Endodermal cell (in vitro differentiated cells): ENCODE measurements around the gene ADGRF4. TPM values are rescaled to one million over a fixed set of nuclear protein-coding genes. Genes with fewer than 3 reads are reported as not detected.

Experiments
- DNase-seq: peaks from one replicate; pipeline ENCODE4 v3.0.0-alpha.2; 2017
- H3K27ac ChIP-seq: 2 replicates; pipeline ENCODE4 v1.5.1; 2013; ENCODE audit warnings: mild to moderate bottlenecking, low read depth, low read length, moderate library complexity
- H3K27me3 ChIP-seq: 2 replicates; pipeline ENCODE4 v1.6.1; 2013; ENCODE audit warnings: mild to moderate bottlenecking, low read length, moderate library complexity; ENCODE audit not compliant: insufficient read depth, control insufficient read depth, poor library complexity, severe bottlenecking
- H3K36me3 ChIP-seq: 2 replicates; pipeline ENCODE4 v1.7.0; 2013; ENCODE audit warnings: mild to moderate bottlenecking, low read length, moderate library complexity; ENCODE audit not compliant: control insufficient read depth, insufficient read depth
- H3K4me1 ChIP-seq: one replicate; pipeline ENCODE4 v1.7.0; 2013; ENCODE audit warnings: low read length; ENCODE audit not compliant: control insufficient read depth, insufficient read depth
- H3K4me3 ChIP-seq: 2 replicates; pipeline ENCODE4 v1.5.1; 2013; ENCODE audit warnings: mild to moderate bottlenecking, low read length, moderate library complexity
- H3K9ac ChIP-seq: 2 replicates; pipeline ENCODE4 v1.6.1; 2013; ENCODE audit warnings: mild to moderate bottlenecking, low read length, moderate library complexity; ENCODE audit not compliant: poor library complexity, severe bottlenecking; ENCODE audit errors: extremely low read depth
- H3K9me3 ChIP-seq: 2 replicates; pipeline ENCODE4 v1.6.1; 2013; ENCODE audit warnings: mild to moderate bottlenecking, low read length, moderate library complexity; ENCODE audit not compliant: control insufficient read depth
- H3K27ac Mint-ChIP-seq: 2 replicates; pipeline ENCODE4 v1.8.0; 2020; ENCODE audit warnings: mixed read lengths
- H3K27me3 Mint-ChIP-seq: 2 replicates; pipeline ENCODE4 v1.8.0; 2021; ENCODE audit warnings: mild to moderate bottlenecking, mixed read lengths; ENCODE audit not compliant: insufficient read depth
- H3K36me3 Mint-ChIP-seq: 2 replicates; pipeline ENCODE4 v1.8.0; 2020; ENCODE audit warnings: low read depth, mixed read lengths
- H3K4me1 Mint-ChIP-seq: 2 replicates; pipeline ENCODE4 v1.8.0; 2020; ENCODE audit warnings: mixed read lengths
- H3K4me3 Mint-ChIP-seq: 2 replicates; pipeline ENCODE4 v1.8.0; 2020; ENCODE audit warnings: mild to moderate bottlenecking, moderate library complexity, mixed read lengths
- H3K9me3 Mint-ChIP-seq: 2 replicates; pipeline ENCODE4 v1.8.0; 2020; ENCODE audit warnings: mild to moderate bottlenecking, mixed read lengths
- WGBS, 2 experiments: methylation state at CpG; one replicate each; pipeline versions ENCODE4 v1.1.5 to v1.1.7; 2013; ENCODE audit warnings: missing lambda C conversion rate in 2 of 2, mixed read lengths in 1 of 2; ENCODE audit not compliant: insufficient coverage in 1 of 2, insufficient read length in 1 of 2; 5-methylcytosine and 5-hydroxymethylcytosine counted together
- total RNA-seq, 2 donors: library from RNA; stranded (reverse); fragmentation: NEBNext Ultra II Directional in 1 of 2; extraction: Animal tissue kit (Norgen Biotek cat#: 25700) in 1 of 2; gene quantifications; 2 replicates in 1 of 2; 3 replicates in 1 of 2; pipeline ENCODE4 v1.2.1, GENCODE V29; 2021
- TF ChIP-seq, protein P1 (sequence below): fragments of 200-600 bp; sonication (generic); conservative IDR thresholded peaks from 2 replicates; pipeline ENCODE4 v1.5.0; 2021; ENCODE audit warnings: antibody characterized with exemption, mild to moderate bottlenecking

ADGRF4 gene
- total RNA-seq, 2 donors from 2014 or later, result 0.18 to 1.3 TPM

DNA sequence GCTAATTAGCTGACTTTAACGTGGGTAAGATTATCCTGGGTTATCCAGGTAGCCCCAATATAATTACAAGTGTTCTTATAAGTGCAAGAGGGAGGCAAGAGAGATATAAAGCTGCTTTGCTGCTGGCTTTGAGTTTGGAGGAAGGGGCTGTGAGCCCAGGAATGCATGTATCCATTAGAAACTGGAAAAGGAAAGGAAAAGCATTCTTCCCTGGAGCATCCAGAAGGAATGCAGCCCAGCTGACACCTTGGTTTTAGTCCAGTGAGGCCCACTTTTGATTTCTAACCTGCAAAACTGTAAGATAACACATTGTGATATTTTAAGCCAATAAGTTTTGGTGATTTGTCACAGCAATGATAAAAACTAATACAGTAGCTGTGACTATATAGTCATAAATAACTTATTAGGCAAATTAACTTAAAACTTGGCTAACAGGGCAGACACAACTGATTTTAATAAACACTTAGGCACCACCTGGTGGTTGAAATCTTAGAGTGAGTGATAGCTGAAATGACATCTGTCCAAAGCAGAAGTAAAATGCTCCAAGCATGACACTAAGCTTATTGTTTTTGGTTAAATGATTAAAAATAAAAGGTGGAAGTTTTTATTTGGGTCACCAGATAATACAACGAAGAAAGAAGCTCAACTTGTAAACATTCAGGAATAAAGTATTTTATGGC is 35.6 kb downstream of the ADGRF4 start:
- Histone ChIP-seq H3K36me3 (no peaks in the 10 kb centered on the region), H3K27me3 (no peaks in the 10 kb centered on the region), H3K9me3 (no peaks in the 10 kb centered on the region), H3K4me3 (no peak overlapping the region), H3K9ac (no peak overlapping the region), H3K27ac (no peak overlapping the region), H3K4me1 (peaks cover 3% of the 10 kb centered on the region)
- WGBS, 2 experiments, result 33 to 58% methylated on average over 2 of the region's 2 CpGs
- Mint-ChIP-seq H3K36me3 (no peaks in the 10 kb centered on the region), H3K27ac (no peak overlapping the region), H3K4me3 (no peak overlapping the region), H3K4me1 (peaks cover 24% of the 10 kb centered on the region), H3K27me3 (no peaks in the 10 kb centered on the region), H3K9me3 (no peaks in the 10 kb centered on the region)
- DNase-seq, result no peak
- TF ChIP-seq, protein P1, sequence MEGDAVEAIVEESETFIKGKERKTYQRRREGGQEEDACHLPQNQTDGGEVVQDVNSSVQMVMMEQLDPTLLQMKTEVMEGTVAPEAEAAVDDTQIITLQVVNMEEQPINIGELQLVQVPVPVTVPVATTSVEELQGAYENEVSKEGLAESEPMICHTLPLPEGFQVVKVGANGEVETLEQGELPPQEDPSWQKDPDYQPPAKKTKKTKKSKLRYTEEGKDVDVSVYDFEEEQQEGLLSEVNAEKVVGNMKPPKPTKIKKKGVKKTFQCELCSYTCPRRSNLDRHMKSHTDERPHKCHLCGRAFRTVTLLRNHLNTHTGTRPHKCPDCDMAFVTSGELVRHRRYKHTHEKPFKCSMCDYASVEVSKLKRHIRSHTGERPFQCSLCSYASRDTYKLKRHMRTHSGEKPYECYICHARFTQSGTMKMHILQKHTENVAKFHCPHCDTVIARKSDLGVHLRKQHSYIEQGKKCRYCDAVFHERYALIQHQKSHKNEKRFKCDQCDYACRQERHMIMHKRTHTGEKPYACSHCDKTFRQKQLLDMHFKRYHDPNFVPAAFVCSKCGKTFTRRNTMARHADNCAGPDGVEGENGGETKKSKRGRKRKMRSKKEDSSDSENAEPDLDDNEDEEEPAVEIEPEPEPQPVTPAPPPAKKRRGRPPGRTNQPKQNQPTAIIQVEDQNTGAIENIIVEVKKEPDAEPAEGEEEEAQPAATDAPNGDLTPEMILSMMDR, result peak; percentile 78

DNA sequence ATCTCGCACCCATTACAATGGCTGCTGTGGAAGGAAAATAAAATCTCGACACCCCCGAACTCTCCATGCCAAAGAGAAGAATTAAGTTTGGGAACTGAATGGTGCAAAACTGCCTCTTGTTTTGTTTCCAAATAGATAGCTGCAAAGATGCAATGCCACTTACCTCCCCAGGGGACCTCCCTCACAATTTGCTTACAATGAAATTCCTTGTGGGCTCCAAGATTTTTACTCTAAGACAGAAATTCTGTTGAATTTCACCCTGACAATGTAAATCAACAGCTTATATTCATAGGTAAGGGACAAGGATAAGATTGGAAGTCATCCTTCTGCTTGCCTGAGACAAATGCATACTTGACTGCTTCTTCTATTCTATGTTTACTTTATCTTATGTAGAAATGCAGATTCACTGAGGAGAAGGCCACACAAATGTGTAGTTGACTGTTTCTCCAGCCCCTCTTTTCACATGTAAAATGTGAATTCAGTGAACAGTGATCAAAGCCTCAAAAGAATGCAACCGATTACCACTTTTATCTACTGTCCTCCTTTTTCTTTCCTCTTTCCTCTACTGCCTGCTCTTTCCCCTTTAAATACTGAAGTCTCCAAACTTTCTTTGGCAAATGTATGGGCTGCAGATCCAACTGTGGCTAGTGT is 36.6 kb downstream of the ADGRF4 start:
- no peaks in the 10 kb centered on the region for H3K9me3 Mint-ChIP-seq
- H3K27ac Mint-ChIP-seq, result peak overlapping the region; percentile 56
- Histone ChIP-seq H3K9me3 (no peaks in the 10 kb centered on the region), H3K4me1 (peaks cover 3% of the 10 kb centered on the region), H3K4me3 (no peak overlapping the region), H3K36me3 (no peaks in the 10 kb centered on the region), H3K27me3 (no peaks in the 10 kb centered on the region), H3K27ac (no peak overlapping the region), H3K9ac (no peak overlapping the region)
- TF ChIP-seq, protein P1, result no peak
- H3K4me1 Mint-ChIP-seq, result peaks cover 24% of the 10 kb centered on the region
- H3K27me3 Mint-ChIP-seq, result no peaks in the 10 kb centered on the region
- no peak overlapping the region for H3K4me3 Mint-ChIP-seq
- H3K36me3 Mint-ChIP-seq, result no peaks in the 10 kb centered on the region
- peak; percentile 54 for DNase-seq
- WGBS, 2 experiments, result 56% methylated on average over 4 of the region's 4 CpGs; no CpG with 5 or more reads in 1 of the 2 experiments

DNA sequence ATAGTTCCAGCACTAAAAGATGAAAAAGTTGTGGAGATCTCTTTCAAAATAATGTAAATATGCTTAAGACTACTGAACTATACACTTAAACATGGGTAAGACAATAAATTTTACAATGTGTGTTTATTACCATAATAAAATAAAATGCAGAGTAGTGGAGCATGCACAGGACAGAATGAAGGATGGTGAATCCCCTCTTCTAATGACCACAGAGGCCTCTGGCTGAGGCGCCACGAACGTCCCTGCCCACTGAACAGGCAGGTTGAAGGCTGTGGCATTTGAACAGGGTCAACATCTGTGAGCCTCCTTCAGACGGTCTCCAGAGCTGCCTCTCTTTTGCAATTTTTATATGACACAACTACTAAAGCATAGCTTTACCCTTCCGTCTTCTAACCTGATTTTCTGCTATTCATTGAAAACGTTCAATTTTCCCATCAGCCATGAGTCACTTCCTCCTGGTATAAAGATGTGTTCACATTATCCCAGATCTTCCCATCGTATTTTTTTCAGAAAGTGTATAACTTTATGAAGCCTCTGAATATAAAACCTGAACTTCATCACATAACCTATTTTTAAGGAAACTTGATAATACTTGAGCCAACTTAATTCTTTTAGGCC is 37.8 kb downstream of the ADGRF4 start:
- Mint-ChIP-seq H3K27me3 (no peaks in the 10 kb centered on the region), H3K9me3 (no peaks in the 10 kb centered on the region), H3K4me3 (no peak overlapping the region), H3K27ac (no peak overlapping the region), H3K4me1 (peaks cover 24% of the 10 kb centered on the region), H3K36me3 (no peaks in the 10 kb centered on the region)
- DNase-seq, result no peak
- Histone ChIP-seq H3K9ac (no peak overlapping the region), H3K4me1 (peaks cover 3% of the 10 kb centered on the region), H3K4me3 (no peak overlapping the region), H3K27ac (no peak overlapping the region), H3K36me3 (no peaks in the 10 kb centered on the region), H3K9me3 (no peaks in the 10 kb centered on the region), H3K27me3 (no peaks in the 10 kb centered on the region)
- TF ChIP-seq, protein P1, result no peak
- 58 to 70% methylated on average over 4 to 7 of the region's 7 CpGs for WGBS, 2 experiments
